Mononuclear cell (primary cell): ENCODE measurements around the gene CD207. TPM values are rescaled to one million over a fixed set of nuclear protein-coding genes. Genes with fewer than 3 reads are reported as not detected.
"Not testable (repeated sequence)": the region's sequence is repeated elsewhere in the genome, so short reads cannot be mapped to it uniquely, and the experiment has no call there.

Experiments used
- H3K27me3 ChIP-seq: 2 replicates; pipeline ENCODE4 v1.6.0; 2011; ENCODE audit warnings: low read length, control low read depth; ENCODE audit not compliant: insufficient read depth
- H3K4me1 ChIP-seq: 2 replicates; pipeline ENCODE4 v1.5.1; 2011; ENCODE audit warnings: mild to moderate bottlenecking, low read length, control low read depth; ENCODE audit not compliant: insufficient read depth
- H3K4me3 ChIP-seq: 2 replicates; pipeline ENCODE4 v1.5.1; 2011; ENCODE audit warnings: mild to moderate bottlenecking, low read length, moderate library complexity
- H3K9me3 ChIP-seq: 2 replicates; pipeline ENCODE4 v1.5.1; 2011; ENCODE audit warnings: low read depth, mild to moderate bottlenecking, control low read depth, low read length
- total RNA-seq: library from RNA; depleted of rRNA; stranded (reverse); fragments of >200 nt; gene quantifications from one replicate; pipeline ENCODE4 v1.2.3, GENCODE V29; 2012

CD207 gene
- total RNA-seq, 1 donor = 0.10 TPM

GRCh38 chr2:70816726-70817125 is 18.9 kb downstream of the CD207 start:
- Histone ChIP-seq H3K4me1 (no peaks in the 10 kb centered on the region), H3K27me3 (no peaks in the 10 kb centered on the region), H3K9me3 (no peaks in the 10 kb centered on the region), H3K4me3 (no peak overlapping the region)

- H3K4me1 ChIP-seq = no peaks in the 10 kb centered on the region
- no peaks in the 10 kb centered on the region for H3K9me3 ChIP-seq
- no peak overlapping the region for H3K4me3 ChIP-seq
- no peaks in the 10 kb centered on the region for H3K27me3 ChIP-seq
Observed at GRCh38 chr2:70808983-70809958, 26.3 kb downstream of the CD207 start.

GRCh38 chr2:70807828-70808118 is 27.8 kb downstream of the CD207 start:
- H3K9me3 ChIP-seq = no peaks in the 10 kb centered on the region
- H3K27me3 ChIP-seq = no peaks in the 10 kb centered on the region
- no peaks in the 10 kb centered on the region for H3K4me1 ChIP-seq
- H3K4me3 ChIP-seq = no peak overlapping the region

- H3K4me3 ChIP-seq = no peak overlapping the region
- H3K27me3 ChIP-seq = no peaks in the 10 kb centered on the region
Observed at GRCh38 chr2:70807102-70807827, 28.4 kb downstream of the CD207 start.

GRCh38 chr2:70806620-70807019 is 29.0 kb downstream of the CD207 start:
- Histone ChIP-seq H3K27me3 (no peaks in the 10 kb centered on the region), H3K9me3 (no peaks in the 10 kb centered on the region), H3K4me3 (no peak overlapping the region), H3K4me1 (no peaks in the 10 kb centered on the region)

More at GRCh38 chr2:70807102-70807827, 28.4 kb downstream of the CD207 start:
- H3K4me1 ChIP-seq = no peaks in the 10 kb centered on the region
- H3K9me3 ChIP-seq = no peaks in the 10 kb centered on the region

- H3K4me1 ChIP-seq = no peaks in the 10 kb centered on the region
- H3K27me3 ChIP-seq = no peaks in the 10 kb centered on the region
- H3K9me3 ChIP-seq = no peaks in the 10 kb centered on the region
Observed at GRCh38 chr2:70806013-70806412, 29.6 kb downstream of the CD207 start.

GRCh38 chr2:70801607-70802263 is 33.9 kb downstream of the CD207 start:
- H3K27me3 ChIP-seq = no peaks in the 10 kb centered on the region
- no peak overlapping the region for H3K4me3 ChIP-seq
- H3K4me1 ChIP-seq = peaks cover 6% of the 10 kb centered on the region
- H3K9me3 ChIP-seq = no peaks in the 10 kb centered on the region

More at GRCh38 chr2:70806013-70806412, 29.6 kb downstream of the CD207 start:
- no peak overlapping the region for H3K4me3 ChIP-seq

GRCh38 chr2:70799706-70800105 is 35.9 kb downstream of the CD207 start:
- Histone ChIP-seq H3K27me3 (no peaks in the 10 kb centered on the region), H3K4me1 (peaks cover 6% of the 10 kb centered on the region), H3K9me3 (no peaks in the 10 kb centered on the region), H3K4me3 (no peak overlapping the region)

GRCh38 chr2:70797996-70798395 is 37.6 kb downstream of the CD207 start:
- H3K9me3 ChIP-seq, H3K4me3 ChIP-seq, H3K27me3 ChIP-seq: not testable (repeated sequence)
- peaks cover 23% of the 10 kb centered on the region for H3K4me1 ChIP-seq

- no peak overlapping the region for H3K4me3 ChIP-seq
- H3K9me3 ChIP-seq = no peaks in the 10 kb centered on the region
- no peaks in the 10 kb centered on the region for H3K27me3 ChIP-seq
- H3K4me1 ChIP-seq = peaks cover 28% of the 10 kb centered on the region
Observed at GRCh38 chr2:70797506-70797905, 38.1 kb downstream of the CD207 start.

- H3K9me3 ChIP-seq = no peaks in the 10 kb centered on the region
- peaks cover 28% of the 10 kb centered on the region for H3K4me1 ChIP-seq
- no peak overlapping the region for H3K4me3 ChIP-seq
- H3K27me3 ChIP-seq = peaks cover 9% of the 10 kb centered on the region
Observed at GRCh38 chr2:70796262-70796661, 39.4 kb downstream of the CD207 start.

- Histone ChIP-seq H3K9me3 (no peaks in the 10 kb centered on the region), H3K4me3 (no peak overlapping the region), H3K4me1 (peaks cover 33% of the 10 kb centered on the region), H3K27me3 (peaks cover 17% of the 10 kb centered on the region)
Observed at GRCh38 chr2:70795164-70795995, 40.2 kb downstream of the CD207 start.

GRCh38 chr2:70793450-70793849 is 42.2 kb downstream of the CD207 start:
- H3K4me1 ChIP-seq = peaks cover 44% of the 10 kb centered on the region
- H3K27me3 ChIP-seq = peaks cover 35% of the 10 kb centered on the region
- no peaks in the 10 kb centered on the region for H3K9me3 ChIP-seq
- H3K4me3 ChIP-seq = no peak overlapping the region

- H3K4me3 ChIP-seq = no peak within 1 kb of the TSS
- peaks cover 39% of the 10 kb centered on the region for H3K4me1 ChIP-seq
- H3K9me3 ChIP-seq = no peaks in the 10 kb centered on the region
- peaks cover 53% of the 10 kb centered on the region for H3K27me3 ChIP-seq
Observed at GRCh38 chr2:70790136-70790828, 45.3 kb downstream of the CD207 start, which contains the start of gene FIGLA. FIGLA (minus strand) TSS chr2:70790643; CDS start chr2:70790638, 5 bp downstream.
